MCF 10A (cell line): ENCODE measurements around the gene TADA3. TPM values are rescaled to one million over a fixed set of nuclear protein-coding genes. Genes with fewer than 3 reads are reported as not detected.
A peak's percentile ranks its signal among the peaks of the same experiment; 100 is the strongest.

ENCODE experiments used
- BruUV-seq: library from RNA; stranded (reverse); fragments of 400-500 nt; replicated peaks from 2 replicates; lab custom pipeline; 2021; lab: Mats Ljungman, UMichigan
- CTCF ChIA-PET: fragments of 300-600 bp; sonication (Branson Sonifier 250); formaldehyde crosslinking; extraction: SDS; loops from one replicate; lab custom pipeline; 2021; ENCODE audit warnings: antibody characterized with exemption, inconsistent platforms; lab: Yijun Ruan, JAX
- POLR2A ChIA-PET: fragments of 300-600, 350-650 bp; sonication (Branson Sonifier 250); formaldehyde crosslinking; extraction: SDS; loops from one replicate; lab custom pipeline; 2020; ENCODE audit warnings: antibody characterized with exemption, inconsistent platforms; lab: Yijun Ruan, JAX
- DNase-seq: peaks from one replicate; pipeline ENCODE4 v3.0.0-alpha.2; 2018; ENCODE audit not compliant: unreplicated experiment
- H3K27ac Mint-ChIP-seq: one replicate; pipeline ENCODE4 v1.8.0; 2022; ENCODE audit warnings: mild to moderate bottlenecking, low read depth, mixed read lengths; ENCODE audit not compliant: unreplicated experiment
- H3K27me3 Mint-ChIP-seq: one replicate; pipeline ENCODE4 v1.8.0; 2022; ENCODE audit warnings: mixed read lengths; ENCODE audit not compliant: insufficient read depth, unreplicated experiment
- H3K36me3 Mint-ChIP-seq: one replicate; pipeline ENCODE4 v1.8.0; 2022; ENCODE audit warnings: mild to moderate bottlenecking, moderate library complexity, mixed read lengths; ENCODE audit not compliant: insufficient read depth, unreplicated experiment
- H3K4me1 Mint-ChIP-seq: one replicate; pipeline ENCODE4 v1.8.0; 2022; ENCODE audit warnings: mixed read lengths; ENCODE audit not compliant: insufficient read depth, unreplicated experiment
- H3K4me3 Mint-ChIP-seq: one replicate; pipeline ENCODE4 v1.8.0; 2022; ENCODE audit warnings: mild to moderate bottlenecking, moderate library complexity, mixed read lengths; ENCODE audit not compliant: unreplicated experiment
- H3K9me3 Mint-ChIP-seq: one replicate; pipeline ENCODE4 v1.8.0; 2022; ENCODE audit warnings: mixed read lengths; ENCODE audit not compliant: unreplicated experiment
- CTCF ChIP-seq: fragments of 200-600 bp; IDR thresholded peaks from one replicate; pipeline ENCODE4 v1.8.0; 2022; ENCODE audit warnings: antibody characterized with exemption, mild to moderate bottlenecking; ENCODE audit not compliant: unreplicated experiment
- intact Hi-C: fragments of 100-400 bp; cut with micrococcal nuclease; formaldehyde crosslinking; loops from 2 replicates; pipeline ENCODE4 v1.14.1; 2022
- total RNA-seq: library from RNA; stranded (reverse); gene quantifications from 2 replicates; pipeline ENCODE4 v1.2.3, GENCODE V29; 2022

Gene TADA3
- total RNA-seq, 1 experiment from 2014 or later: 77.1 TPM

GRCh38 chr3:9828801-9829755, 36.8 kb upstream of the TADA3 start:
- Mint-ChIP-seq H3K27ac (no peak overlapping the region), H3K4me1 (no peaks in the 10 kb centered on the region), H3K36me3 (peaks cover under 1% of the 10 kb centered on the region), H3K9me3 (no peaks in the 10 kb centered on the region), H3K27me3 (no peaks in the 10 kb centered on the region), H3K4me3 (no peak overlapping the region)
- DNase-seq: no peak
- ChIA-PET POLR2A (interaction anchor here (0.8 to 3.8 kb wide), 4 partner anchors 10 to 14 kb away, joined by 3 to 29 read pairs (median 7); partner anchors contain the start of gene RPUSD3), CTCF (interaction anchor here (0.7 to 3.1 kb wide), 8 partner anchors 8 to 118 kb away, joined by 3 to 17 read pairs (median 4); no protein-coding TSS in a partner anchor)
- intact Hi-C loops: no loop called here
- BruUV-seq: no TSS peak
- TF ChIP-seq CTCF: no peak

- Mint-ChIP-seq H3K4me3 (no peak overlapping the region), H3K27me3 (no peaks in the 10 kb centered on the region), H3K4me1 (no peaks in the 10 kb centered on the region), H3K9me3 (no peaks in the 10 kb centered on the region), H3K36me3 (no peaks in the 10 kb centered on the region), H3K27ac (no peak overlapping the region)
- ChIA-PET POLR2A (interaction anchor here (0.5 to 2.7 kb wide), 6 partner anchors 14 to 273 kb away, joined by 3 to 10 read pairs (median 4); partner anchors contain the start of genes CRELD1 and RPUSD3), CTCF (interaction anchor here (0.7 to 3.1 kb wide), 7 partner anchors 12 to 460 kb away, joined by 3 to 17 read pairs (median 6); no protein-coding TSS in a partner anchor)
- DNase-seq: peak; percentile 41
- peak; percentile 34 for TF ChIP-seq CTCF
- BruUV-seq: no TSS peak
- intact Hi-C loops: loop anchor here (1.0 kb wide), 1 partner anchor 119 kb away; no protein-coding TSS in a partner anchor
Measured at GRCh38 chr3:9826815-9827573, 34.7 kb upstream of the TADA3 start.

GRCh38 chr3:9825451-9826040, 33.3 kb upstream of the TADA3 start:
- H3K27me3 Mint-ChIP-seq: no peaks in the 10 kb centered on the region
- ChIA-PET CTCF (interaction anchor here (0.5 kb wide), 1 partner anchor 127 kb away, joined by 4 read pairs; the partner anchor contains the start of gene PRRT3), POLR2A (interaction anchor here (1.1 kb wide), 1 partner anchor 33 kb away, joined by 3 read pairs; the partner anchor contains the start of gene ARPC4)
- no peaks in the 10 kb centered on the region for H3K4me1 Mint-ChIP-seq
- no peak overlapping the region for H3K4me3 Mint-ChIP-seq
- no TSS peak for BruUV-seq
- DNase-seq: no peak
- no peak overlapping the region for H3K27ac Mint-ChIP-seq
- TF ChIP-seq CTCF: no peak
- H3K36me3 Mint-ChIP-seq: no peaks in the 10 kb centered on the region
- intact Hi-C loops: no loop called here
- no peaks in the 10 kb centered on the region for H3K9me3 Mint-ChIP-seq
